HG03439 (cell line): ENCODE data around the gene RHPN2.
"Not testable (repeated sequence)": the region's sequence is repeated elsewhere in the genome, so short reads cannot be mapped to it uniquely, and the experiment has no call there.

Experiments
- ATAC-seq: cut with Tn5 transposase; IDR thresholded peaks from one replicate; pipeline ENCODE4 v1.9.1; 2021; ENCODE audit warnings: mild to moderate bottlenecking, moderate library complexity; ENCODE audit not compliant: unreplicated experiment

The RHPN2 gene

DNA sequence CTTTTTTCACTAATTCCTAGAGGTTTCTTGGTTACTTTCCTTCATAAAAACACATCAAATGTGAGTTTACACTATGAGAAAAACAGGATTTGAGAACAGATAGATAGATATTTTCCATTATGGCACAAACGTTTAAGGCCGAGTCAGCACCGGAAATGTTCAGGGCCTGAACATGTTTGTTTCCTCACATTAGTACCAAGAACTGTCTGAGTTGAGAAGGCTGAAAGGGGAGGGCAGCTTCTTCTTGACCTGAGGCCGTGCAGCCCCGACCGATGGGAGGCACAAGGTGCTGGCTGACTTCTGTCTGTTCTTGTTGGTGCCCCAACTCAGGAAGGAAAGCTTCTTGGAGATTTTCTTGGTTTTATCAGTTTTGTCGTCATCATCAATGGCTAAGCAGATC, 84.9 kb downstream of the RHPN2 start:
- ATAC-seq: not testable (repeated sequence)

DNA sequence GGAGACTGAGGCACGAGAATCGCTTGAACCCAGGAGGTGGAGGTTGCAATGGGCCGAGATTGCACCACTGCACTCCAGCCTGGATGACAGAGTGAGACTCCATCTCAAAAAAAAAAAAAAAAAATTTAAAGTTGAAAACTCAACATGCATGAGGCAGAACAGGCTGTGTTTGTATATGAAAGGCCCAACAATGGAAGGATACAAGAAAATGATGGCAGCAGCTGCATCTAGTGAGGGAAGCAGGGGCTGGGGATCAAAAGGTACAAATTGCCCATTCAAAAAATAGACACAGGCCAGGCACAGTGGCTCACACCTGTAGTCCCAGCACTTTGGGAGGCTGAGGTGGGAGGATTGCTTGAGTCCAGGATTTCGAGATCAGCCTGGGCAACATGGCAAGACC, 86.9 kb downstream of the RHPN2 start:
- not testable (repeated sequence) for ATAC-seq

GRCh38 chr19:32977280-32977679, 87.4 kb downstream of the RHPN2 start:
- no peak for ATAC-seq

- ATAC-seq: no peak
Observed at GRCh38 chr19:32976223-32976805, 88.4 kb downstream of the RHPN2 start.

GRCh38 chr19:32971715-32972540, 92.8 kb downstream of the RHPN2 start, which contains the start of the genes CEP89 and FAAP24:
TSS of gene CEP89 (minus strand) at chr19:32971958. CDS start at chr19:32971874, 84 bp downstream.
TSS of gene FAAP24 (plus strand) at chr19:32972242. CDS start at chr19:32973197, 955 bp downstream.
- peak; percentile 99 for ATAC-seq

GRCh38 chr19:32971012-32971595, 93.6 kb downstream of the RHPN2 start:
- no peak for ATAC-seq

- ATAC-seq: no peak
Observed at GRCh38 chr19:32969549-32969948, 95.1 kb downstream of the RHPN2 start.

GRCh38 chr19:32966750-32967149, 97.9 kb downstream of the RHPN2 start:
- ATAC-seq: no peak

- no peak for ATAC-seq
Observed at GRCh38 chr19:32945260-32945659, 119.4 kb downstream of the RHPN2 start.

DNA sequence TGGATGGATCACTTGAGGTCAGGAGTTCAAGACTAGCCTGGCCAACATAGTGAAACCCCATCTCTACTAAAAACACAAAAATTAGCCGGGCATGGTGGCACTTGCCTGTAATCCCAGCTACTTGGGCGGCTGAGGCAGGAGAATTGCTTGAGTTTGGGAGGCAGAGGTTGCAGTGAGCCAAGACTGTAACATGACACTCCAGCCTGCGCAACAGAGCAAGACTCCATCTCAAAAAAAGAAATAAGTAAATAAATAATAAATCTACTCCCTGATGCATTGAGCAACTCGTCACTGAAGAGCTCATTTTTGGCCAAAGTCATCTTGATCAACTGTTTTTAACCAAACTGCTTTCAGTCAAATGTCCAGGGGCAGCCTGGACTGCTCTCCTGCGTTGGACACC, 123.4 kb downstream of the RHPN2 start:
- not testable (repeated sequence) for ATAC-seq

DNA sequence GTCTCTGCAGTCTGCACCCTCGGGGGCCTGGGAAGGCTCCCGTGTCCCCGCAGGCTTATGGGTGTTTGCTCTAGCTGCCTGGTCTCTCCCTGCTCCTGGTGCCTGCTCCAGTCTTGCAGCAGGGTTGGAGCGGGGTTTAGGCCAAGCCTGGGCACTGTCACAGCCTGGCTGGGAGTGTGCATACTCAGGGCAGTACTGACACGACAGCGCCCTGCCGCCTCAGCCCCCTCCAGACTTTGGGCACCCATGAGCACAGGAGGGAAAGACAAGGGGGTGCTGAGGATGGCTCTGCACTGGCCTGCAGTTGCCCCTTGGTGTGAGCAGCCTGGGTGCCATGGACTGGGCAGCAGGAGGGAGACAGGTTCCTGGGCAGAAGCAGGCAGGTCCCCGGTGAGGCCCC, 128.6 kb downstream of the RHPN2 start:
- no peak for ATAC-seq

GRCh38 chr19:32935629-32936028, 129.1 kb downstream of the RHPN2 start:
- ATAC-seq: no peak

DNA sequence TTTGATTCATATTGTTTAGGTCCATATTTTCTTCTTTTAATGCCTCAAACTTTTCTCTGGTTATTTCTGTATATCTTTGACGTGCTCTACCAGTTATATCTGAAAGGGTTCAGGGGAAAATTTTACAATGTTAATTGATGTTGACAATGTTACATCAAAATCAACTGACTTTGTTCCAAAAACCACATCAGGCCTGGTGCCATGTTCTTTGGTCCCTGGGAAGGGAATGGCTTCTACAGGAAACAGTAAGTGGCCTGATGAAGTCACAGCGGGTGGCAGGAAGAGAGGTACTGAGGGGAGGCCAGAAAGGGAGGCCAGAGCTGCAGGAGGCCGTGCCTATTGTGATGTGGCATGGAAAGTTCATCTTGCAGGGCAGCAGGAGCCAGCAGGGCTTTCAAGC, 131.1 kb downstream of the RHPN2 start:
- no peak for ATAC-seq

DNA sequence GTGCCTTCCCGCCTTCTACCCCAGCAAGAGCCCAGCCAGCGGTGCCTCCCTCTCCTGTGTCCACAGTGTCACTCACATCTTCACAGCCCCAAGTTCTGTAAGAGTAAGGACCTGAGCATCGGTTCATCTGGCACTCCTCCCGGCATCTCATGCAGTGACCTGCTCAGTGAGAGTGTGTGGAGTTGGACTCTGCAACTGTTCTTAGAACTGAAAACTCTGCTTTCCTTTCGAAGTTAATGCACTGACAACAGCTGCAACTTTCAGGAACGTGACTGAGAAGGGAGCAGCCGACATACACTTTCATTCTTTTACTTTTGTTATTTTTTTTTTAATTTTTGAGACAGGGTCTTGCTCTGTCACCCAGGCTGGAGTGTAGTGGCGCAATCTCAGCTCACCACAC, 134.1 kb downstream of the RHPN2 start:
- ATAC-seq: no peak

- no peak for ATAC-seq
Observed at GRCh38 chr19:32928806-32929205, 135.9 kb downstream of the RHPN2 start.
